Measurements from ENCODE around the gene NFKB2.

DNA sequence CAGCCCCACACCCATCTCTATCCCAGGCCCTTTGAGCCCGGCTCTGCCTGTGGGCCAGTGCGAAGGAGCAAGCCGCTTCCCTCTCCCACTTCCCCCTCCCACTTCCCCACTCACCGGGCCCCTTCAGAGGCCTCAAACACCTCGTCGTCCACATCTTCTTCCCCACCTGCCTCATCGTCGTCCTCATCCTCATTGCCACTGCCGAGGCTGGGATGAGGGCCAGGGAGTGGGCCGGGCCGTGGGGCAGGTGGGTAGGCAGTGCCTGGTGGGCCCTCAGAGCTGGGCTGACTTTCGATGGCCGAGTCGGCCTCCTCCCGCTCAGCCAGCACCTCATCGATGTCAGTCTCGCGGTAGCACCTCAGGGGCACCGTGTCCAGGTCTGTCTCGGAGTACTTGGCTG lies 19.2 kb downstream of the NFKB2 start:
- no peak for TF ChIP-seq POLR2A (IDR thresholded peaks at IDR 0.05)
- TF ChIP-seq, protein P1, sequence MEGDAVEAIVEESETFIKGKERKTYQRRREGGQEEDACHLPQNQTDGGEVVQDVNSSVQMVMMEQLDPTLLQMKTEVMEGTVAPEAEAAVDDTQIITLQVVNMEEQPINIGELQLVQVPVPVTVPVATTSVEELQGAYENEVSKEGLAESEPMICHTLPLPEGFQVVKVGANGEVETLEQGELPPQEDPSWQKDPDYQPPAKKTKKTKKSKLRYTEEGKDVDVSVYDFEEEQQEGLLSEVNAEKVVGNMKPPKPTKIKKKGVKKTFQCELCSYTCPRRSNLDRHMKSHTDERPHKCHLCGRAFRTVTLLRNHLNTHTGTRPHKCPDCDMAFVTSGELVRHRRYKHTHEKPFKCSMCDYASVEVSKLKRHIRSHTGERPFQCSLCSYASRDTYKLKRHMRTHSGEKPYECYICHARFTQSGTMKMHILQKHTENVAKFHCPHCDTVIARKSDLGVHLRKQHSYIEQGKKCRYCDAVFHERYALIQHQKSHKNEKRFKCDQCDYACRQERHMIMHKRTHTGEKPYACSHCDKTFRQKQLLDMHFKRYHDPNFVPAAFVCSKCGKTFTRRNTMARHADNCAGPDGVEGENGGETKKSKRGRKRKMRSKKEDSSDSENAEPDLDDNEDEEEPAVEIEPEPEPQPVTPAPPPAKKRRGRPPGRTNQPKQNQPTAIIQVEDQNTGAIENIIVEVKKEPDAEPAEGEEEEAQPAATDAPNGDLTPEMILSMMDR (IDR thresholded peaks at IDR 0.05 in 8 of 11, conservative IDR thresholded peaks at IDR 0.05 in 3 of 11) = no peak

All from spleen (tissue), 7 donors.